GM19468 (cell line): ENCODE results near the gene SOX13.

Experiments
- ATAC-seq: cut with Tn5 transposase; IDR thresholded peaks from one replicate; pipeline ENCODE4 v1.9.1; 2021; ENCODE audit warnings: mild to moderate bottlenecking, moderate library complexity, moderate number of reproducible peaks; ENCODE audit not compliant: unreplicated experiment; ENCODE audit errors: extremely low read depth

SOX13 gene

GRCh38 chr1:204149635-204150565 is 77.0 kb downstream of the SOX13 start:
- ATAC-seq, result no peak

- no peak for ATAC-seq
These were observed 78.0 kb downstream of the SOX13 start for GRCh38 chr1:204150702-204151551.

GRCh38 chr1:204151552-204152309 is 78.8 kb downstream of the SOX13 start, which contains the start of gene ETNK2:
TSS of gene ETNK2 (minus strand) at chr1:204152044. CDS start at chr1:204151852, 192 bp downstream.
- ATAC-seq, result no peak

- no peak for ATAC-seq
These were observed 79.6 kb downstream of the SOX13 start for GRCh38 chr1:204152310-204153044.

GRCh38 chr1:204153667-204154066 is 80.8 kb downstream of the SOX13 start:
- no peak for ATAC-seq

GRCh38 chr1:204154568-204155255 is 81.8 kb downstream of the SOX13 start:
- ATAC-seq, result no peak

GRCh38 chr1:204155881-204156280 is 83.0 kb downstream of the SOX13 start:
- no peak for ATAC-seq

- ATAC-seq, result no peak
These were observed 85.0 kb downstream of the SOX13 start for GRCh38 chr1:204157962-204158361.

- no peak for ATAC-seq
These were observed 88.9 kb downstream of the SOX13 start for GRCh38 chr1:204161609-204162493.

- ATAC-seq, result no peak
These were observed 89.7 kb downstream of the SOX13 start for GRCh38 chr1:204162494-204163074.

GRCh38 chr1:204166219-204166618 is 93.3 kb downstream of the SOX13 start, which contains the start of gene REN:
TSS of gene REN (minus strand) at chr1:204166337. CDS start at chr1:204166293, 44 bp downstream.
- ATAC-seq, result no peak

GRCh38 chr1:204167730-204168129 is 94.8 kb downstream of the SOX13 start:
- no peak for ATAC-seq

- ATAC-seq, result no peak
These were observed 96.9 kb downstream of the SOX13 start for GRCh38 chr1:204169858-204170257.

- no peak for ATAC-seq
These were observed 97.7 kb downstream of the SOX13 start for GRCh38 chr1:204170494-204171155.

- ATAC-seq, result no peak
These were observed 98.8 kb downstream of the SOX13 start for GRCh38 chr1:204171751-204172178.

GRCh38 chr1:204172404-204173029 is 99.6 kb downstream of the SOX13 start:
- no peak for ATAC-seq

- no peak for ATAC-seq
These were observed 102.0 kb downstream of the SOX13 start for GRCh38 chr1:204174958-204175357.
